Activated CD4-positive, alpha-beta T cell treated with anti-CD3 and anti-CD28 coated beads for 1 hour (primary cell): ENCODE data around the gene CPA5.
"Not testable (repeated sequence)": the region's sequence is repeated elsewhere in the genome, so short reads cannot be mapped to it uniquely, and the experiment has no call there.

ENCODE experiments used
- DNase-seq: peaks from one replicate; pipeline ENCODE4 v3.0.0-alpha.2; 2020

The CPA5 gene, protein sequence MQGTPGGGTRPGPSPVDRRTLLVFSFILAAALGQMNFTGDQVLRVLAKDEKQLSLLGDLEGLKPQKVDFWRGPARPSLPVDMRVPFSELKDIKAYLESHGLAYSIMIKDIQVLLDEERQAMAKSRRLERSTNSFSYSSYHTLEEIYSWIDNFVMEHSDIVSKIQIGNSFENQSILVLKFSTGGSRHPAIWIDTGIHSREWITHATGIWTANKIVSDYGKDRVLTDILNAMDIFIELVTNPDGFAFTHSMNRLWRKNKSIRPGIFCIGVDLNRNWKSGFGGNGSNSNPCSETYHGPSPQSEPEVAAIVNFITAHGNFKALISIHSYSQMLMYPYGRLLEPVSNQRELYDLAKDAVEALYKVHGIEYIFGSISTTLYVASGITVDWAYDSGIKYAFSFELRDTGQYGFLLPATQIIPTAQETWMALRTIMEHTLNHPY

DNA sequence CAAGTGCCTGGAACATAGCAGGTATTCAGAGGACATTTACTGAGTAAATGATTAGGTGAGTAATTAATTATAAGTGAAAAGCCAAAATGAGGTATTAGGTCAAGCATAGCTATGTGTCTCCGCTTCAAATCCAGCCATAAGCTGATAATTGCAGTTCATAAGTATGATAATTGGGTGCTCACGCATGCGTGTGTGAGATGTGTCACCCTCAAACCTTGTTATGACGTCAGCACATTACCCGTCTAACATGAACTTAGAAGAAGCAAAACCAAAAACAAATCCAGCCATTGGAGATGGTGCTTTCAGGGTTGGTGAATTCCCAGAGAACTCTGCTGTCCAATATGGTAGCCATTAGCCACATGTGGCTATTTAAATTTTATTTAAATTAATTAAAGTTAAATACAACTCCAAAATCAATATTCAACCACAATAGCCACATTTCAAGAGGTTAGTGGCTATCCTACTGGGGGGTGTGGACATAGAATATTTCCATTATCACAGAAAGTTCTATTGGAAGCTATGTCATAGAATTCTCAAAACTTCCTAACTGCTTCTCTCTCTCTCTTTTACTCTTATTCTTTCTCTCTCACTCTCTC lies at the start of gene CPA5:
CPA5 (plus strand) TSS at position 546 of the 596 bp plus-strand sequence. CDS start 1,670 bp downstream, outside the sequence.
- DNase-seq: no peak

DNA sequence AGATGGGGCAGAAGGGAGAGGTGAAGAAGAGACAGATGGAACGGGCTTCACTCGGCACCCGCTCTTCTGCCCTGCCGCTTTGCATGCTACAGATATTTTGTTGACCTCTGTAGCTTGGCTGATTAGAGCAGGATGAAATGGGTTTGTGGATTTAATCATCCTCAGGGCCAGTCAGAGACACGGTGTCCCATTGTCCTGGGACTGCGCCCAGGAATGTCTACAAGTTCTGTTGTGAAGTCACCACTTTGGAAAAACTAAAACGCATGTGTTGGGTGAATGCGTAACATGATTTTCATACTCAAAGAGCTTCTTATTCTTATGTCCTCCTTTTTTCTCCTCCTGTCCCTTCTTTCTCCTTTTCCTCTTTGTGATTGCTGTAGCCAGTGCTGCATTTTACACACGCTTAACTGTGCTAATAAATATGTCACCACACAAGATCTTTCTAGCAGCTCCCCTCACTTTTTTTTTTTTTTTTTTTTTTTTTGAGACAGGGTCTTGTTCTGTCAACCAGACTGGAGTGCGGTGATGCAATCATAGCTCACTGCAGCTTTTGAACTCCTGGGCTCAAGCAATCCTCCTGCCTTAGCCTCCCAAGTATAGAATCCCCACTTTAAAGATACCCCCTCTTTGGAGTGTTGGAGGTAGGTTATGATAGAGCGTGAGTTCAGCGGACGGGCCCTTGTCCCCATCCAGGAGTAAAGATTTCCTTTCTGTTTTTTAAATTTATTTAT lies 48.2 kb upstream of the CPA5 start:
- DNase-seq: no peak

- DNase-seq: no peak
These were observed 46.7 kb upstream of the CPA5 start for GRCh38 chr7:130297628-130298543.

DNA sequence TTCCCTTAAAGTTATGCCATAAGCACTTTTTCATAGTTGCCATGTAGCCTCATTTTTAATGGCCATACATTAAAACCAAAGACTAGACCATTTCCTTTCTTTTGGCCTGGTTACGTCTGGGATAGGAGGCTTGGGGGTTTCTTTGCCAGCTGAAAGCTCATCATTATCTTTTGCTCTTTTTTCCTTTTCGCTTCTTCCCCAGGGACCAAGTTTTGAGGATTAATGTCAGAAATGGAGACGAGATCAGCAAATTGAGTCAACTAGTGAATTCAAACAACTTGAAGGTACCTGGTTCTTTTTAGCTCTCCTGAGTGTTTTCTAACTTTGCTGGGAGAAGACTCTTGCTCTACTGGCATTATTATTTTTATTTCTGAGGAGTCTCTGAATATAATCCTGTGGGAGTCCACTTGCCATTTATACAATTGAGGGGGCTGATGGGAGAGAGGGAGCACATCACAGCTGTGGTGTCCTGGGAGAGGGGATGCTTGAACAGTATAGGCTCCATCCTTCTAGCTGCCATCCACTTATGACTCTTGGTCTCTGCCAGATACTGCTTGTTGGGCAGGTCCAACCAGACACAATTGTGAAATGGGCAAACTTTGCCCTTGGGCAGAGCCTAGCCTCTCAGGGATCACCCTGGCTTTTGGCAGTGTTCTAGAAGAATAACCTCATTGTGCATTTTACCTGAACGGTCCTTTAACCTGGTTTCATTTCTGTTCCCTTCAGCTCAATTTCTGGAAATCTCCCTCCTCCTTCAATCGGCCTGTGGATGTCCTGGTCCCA lies 45.9 kb upstream of the CPA5 start:
- DNase-seq: no peak

DNA sequence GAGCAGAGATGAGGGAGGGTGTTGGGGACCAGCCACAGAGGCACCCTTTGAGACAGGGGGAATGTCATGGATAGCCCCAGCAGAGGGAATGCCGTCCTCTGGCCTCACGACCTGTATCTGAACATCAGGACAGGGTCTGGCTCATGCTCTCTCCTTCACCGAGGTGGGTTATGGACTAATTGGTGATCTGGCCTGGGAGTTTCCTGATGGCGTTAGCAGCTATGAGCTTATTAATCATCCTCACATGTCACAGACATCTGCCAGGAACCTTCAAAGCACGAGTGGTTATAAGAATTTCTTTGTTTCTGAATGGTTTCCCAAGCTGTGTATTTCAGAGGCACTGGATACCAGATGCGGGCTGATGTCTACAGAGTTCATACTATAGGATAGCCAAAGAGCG lies 44.8 kb upstream of the CPA5 start:
- no peak for DNase-seq

DNA sequence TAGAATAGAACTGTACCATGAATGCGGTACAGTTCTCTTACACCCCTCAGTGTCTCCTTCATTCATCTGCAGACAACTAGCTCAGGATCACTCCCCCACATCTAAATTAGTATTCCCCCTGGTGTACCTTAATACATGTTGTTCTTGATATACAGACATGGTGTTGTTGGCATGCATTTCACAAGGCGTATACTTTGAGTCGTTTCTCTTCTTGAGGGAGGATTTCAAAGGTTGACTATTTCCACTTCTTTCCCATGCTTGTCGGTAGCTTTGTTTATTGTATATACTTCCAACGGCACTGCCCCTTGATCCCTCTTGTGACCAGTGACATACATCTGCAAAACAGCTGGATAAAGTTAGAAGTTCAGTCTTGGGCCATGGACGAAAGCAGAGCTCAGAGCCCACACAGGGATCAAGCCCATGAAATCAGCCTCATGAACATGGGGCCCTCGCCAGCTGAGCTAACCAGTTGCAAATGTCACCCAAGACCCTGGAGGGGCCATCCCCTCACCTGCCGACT lies 43.1 kb upstream of the CPA5 start:
- DNase-seq: no peak

- DNase-seq: no peak
These were observed 42.0 kb upstream of the CPA5 start for GRCh38 chr7:130302649-130303048.

DNA sequence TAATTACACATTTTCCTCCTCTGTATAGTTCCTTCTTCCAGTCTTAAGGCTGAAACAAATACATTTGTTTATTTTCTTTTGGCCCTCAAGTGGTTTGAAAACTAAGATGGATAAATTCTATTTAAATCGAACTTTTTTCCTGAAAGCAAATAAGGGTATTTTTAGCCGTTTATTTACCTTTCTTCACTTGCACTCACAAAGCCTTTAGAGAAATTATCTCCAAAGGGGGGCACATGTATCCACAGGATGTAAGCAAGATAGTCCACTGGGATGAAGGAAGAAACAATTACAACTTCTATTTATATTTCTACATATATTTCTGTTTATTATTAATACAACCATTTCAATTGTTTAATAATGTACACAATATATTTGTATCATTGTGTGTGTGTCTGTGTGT lies 41.5 kb upstream of the CPA5 start:
- DNase-seq: no peak

- no peak for DNase-seq
These were observed 41.1 kb upstream of the CPA5 start for GRCh38 chr7:130303551-130303950.

GRCh38 chr7:130303982-130304381 lies 40.6 kb upstream of the CPA5 start:
- no peak for DNase-seq

GRCh38 chr7:130304878-130305277 lies 39.7 kb upstream of the CPA5 start:
- DNase-seq: no peak

GRCh38 chr7:130305433-130306042 lies 39.1 kb upstream of the CPA5 start:
- no peak for DNase-seq

- DNase-seq: no peak
These were observed 34.6 kb upstream of the CPA5 start for GRCh38 chr7:130309986-130310385.

- DNase-seq: no peak
These were observed 30.3 kb upstream of the CPA5 start for GRCh38 chr7:130314305-130314704.

DNA sequence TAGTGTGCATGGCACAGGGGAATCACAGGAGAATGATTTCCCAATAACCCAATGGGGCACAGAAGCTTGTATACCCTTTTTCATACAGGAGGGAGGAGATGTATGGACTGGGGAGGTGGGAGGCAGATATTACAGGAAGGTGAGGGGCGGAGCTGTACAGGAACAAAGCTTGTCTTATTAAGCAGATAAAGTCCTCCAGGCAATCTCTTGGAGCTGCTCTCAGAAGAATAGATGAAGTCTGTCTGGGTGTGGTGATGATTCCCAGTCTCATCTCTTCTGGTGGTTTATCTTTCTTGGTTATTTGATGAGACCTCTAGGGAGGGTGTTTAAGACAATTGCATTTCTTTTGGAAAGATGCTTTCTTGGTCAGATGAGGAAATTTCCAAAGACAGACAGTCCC lies 25.1 kb upstream of the CPA5 start:
- no peak for DNase-seq

GRCh38 chr7:130321542-130322229 lies 22.9 kb upstream of the CPA5 start:
- not testable (repeated sequence) for DNase-seq

GRCh38 chr7:130322615-130323014 lies 22.0 kb upstream of the CPA5 start:
- DNase-seq: no peak

- DNase-seq: no peak
These were observed 20.2 kb upstream of the CPA5 start for GRCh38 chr7:130324306-130324943.

DNA sequence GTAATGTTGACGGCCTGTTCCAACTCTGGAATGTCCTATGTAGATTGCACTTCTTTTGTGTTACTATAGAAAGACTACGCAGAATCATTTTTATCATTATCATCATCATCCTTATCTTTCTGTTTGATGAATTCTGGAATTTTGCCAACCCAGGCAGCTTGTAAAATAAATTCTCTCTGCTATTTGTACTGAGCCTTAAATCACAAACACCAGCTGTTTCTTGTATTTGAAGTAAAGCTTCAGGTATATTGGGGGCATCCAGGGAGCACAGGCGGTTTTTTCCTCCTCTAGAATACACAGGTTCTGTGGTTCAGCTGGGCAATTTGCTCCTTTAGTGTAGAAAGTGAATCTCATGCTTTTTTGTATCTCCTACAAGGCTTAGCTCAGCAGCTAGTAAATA lies 14.9 kb upstream of the CPA5 start:
- no peak for DNase-seq
